Activated CD8-positive, alpha-beta memory T cell treated with anti-CD3 and anti-CD28 coated beads, Interleukin-2, amount 10 ng/mL, durations not matched to agents 7 days and 5 days (primary cell): Measurements from ENCODE around the gene MBD3L2. TPM values are rescaled to one million over a fixed set of nuclear protein-coding genes. Genes with fewer than 3 reads are reported as not detected.
"Not testable (repeated sequence)": the region's sequence is repeated elsewhere in the genome, so short reads cannot be mapped to it uniquely, and the experiment has no call there.

Experiments used
- ATAC-seq: fragments of 150-1000 bp; cut with Tn5 transposase; one replicate; pipeline ENCODE4 v1.10.0; 2021; ENCODE audit warnings: moderate library complexity
- CTCF ChIA-PET: fragments of 350-600 bp; sonication (Branson Sonifier 250); formaldehyde crosslinking; loops from one replicate; lab custom pipeline; 2021; ENCODE audit warnings: antibody characterized with exemption; lab: Charles Lee
- DNase-seq: peaks from one replicate; pipeline ENCODE4 v3.0.0-alpha.2; 2020
- H3K27ac Mint-ChIP-seq: one replicate; pipeline ENCODE4 v1.8.0; 2021; ENCODE audit warnings: mild to moderate bottlenecking, mixed read lengths
- H3K27me3 Mint-ChIP-seq: one replicate; pipeline ENCODE4 v1.8.0; 2021; ENCODE audit warnings: mixed read lengths
- H3K36me3 Mint-ChIP-seq: one replicate; pipeline ENCODE4 v1.8.0; 2021; ENCODE audit warnings: mild to moderate bottlenecking, mixed read lengths
- H3K4me1 Mint-ChIP-seq: one replicate; pipeline ENCODE4 v1.8.0; 2021; ENCODE audit warnings: mixed read lengths
- H3K4me3 Mint-ChIP-seq: one replicate; pipeline ENCODE4 v1.8.0; 2021; ENCODE audit warnings: mild to moderate bottlenecking, moderate library complexity, mixed read lengths
- H3K9me3 Mint-ChIP-seq: one replicate; pipeline ENCODE4 v1.8.0; 2022; ENCODE audit warnings: low read depth, mixed read lengths
- total RNA-seq, 2 experiments: library from RNA; stranded (reverse); gene quantifications; one replicate each; pipeline ENCODE4 v1.2.3, GENCODE V29; 2021

The MBD3L2 gene
- total RNA-seq, 2 experiments from 2014 or later: not detected

GRCh38 chr19:7040079-7040478, 9.0 kb upstream of the MBD3L2 start, which contains the start of gene MBD3L4:
Gene MBD3L4, minus strand, starts transcription at chr19:7040179. Its CDS starts 35 bp downstream, at chr19:7040144.
- H3K27me3 Mint-ChIP-seq, ATAC-seq, H3K27ac Mint-ChIP-seq, H3K9me3 Mint-ChIP-seq, DNase-seq, H3K4me1 Mint-ChIP-seq, H3K36me3 Mint-ChIP-seq, CTCF ChIA-PET, H3K4me3 Mint-ChIP-seq: not testable (repeated sequence)

GRCh38 chr19:7041563-7041962, 7.6 kb upstream of the MBD3L2 start:
- H3K4me3 Mint-ChIP-seq: not testable (repeated sequence)

GRCh38 chr19:7051421-7051820, 2.3 kb downstream of the MBD3L2 start:
- H3K36me3 Mint-ChIP-seq, H3K4me1 Mint-ChIP-seq, H3K27me3 Mint-ChIP-seq, H3K9me3 Mint-ChIP-seq, DNase-seq, ATAC-seq, CTCF ChIA-PET, H3K4me3 Mint-ChIP-seq, H3K27ac Mint-ChIP-seq: not testable (repeated sequence)

More at GRCh38 chr19:7041563-7041962, 7.6 kb upstream of the MBD3L2 start:
- H3K36me3 Mint-ChIP-seq, H3K9me3 Mint-ChIP-seq, DNase-seq, H3K4me1 Mint-ChIP-seq, ATAC-seq, H3K27ac Mint-ChIP-seq, CTCF ChIA-PET, H3K27me3 Mint-ChIP-seq: not testable (repeated sequence)

- H3K4me3 Mint-ChIP-seq, H3K36me3 Mint-ChIP-seq, H3K27me3 Mint-ChIP-seq, CTCF ChIA-PET, H3K9me3 Mint-ChIP-seq, DNase-seq, H3K27ac Mint-ChIP-seq, H3K4me1 Mint-ChIP-seq: not testable (repeated sequence)
- ATAC-seq: peak; percentile 33
Measured at GRCh38 chr19:7052896-7053295, 3.8 kb downstream of the MBD3L2 start.

GRCh38 chr19:7054635-7055368, 5.7 kb downstream of the MBD3L2 start:
- H3K4me3 Mint-ChIP-seq, H3K4me1 Mint-ChIP-seq, H3K9me3 Mint-ChIP-seq, H3K36me3 Mint-ChIP-seq, H3K27ac Mint-ChIP-seq, H3K27me3 Mint-ChIP-seq, CTCF ChIA-PET, ATAC-seq, DNase-seq: not testable (repeated sequence)

GRCh38 chr19:7055679-7056078, 6.6 kb downstream of the MBD3L2 start:
- H3K27me3 Mint-ChIP-seq, DNase-seq, H3K36me3 Mint-ChIP-seq, H3K4me1 Mint-ChIP-seq, ATAC-seq, CTCF ChIA-PET, H3K4me3 Mint-ChIP-seq, H3K27ac Mint-ChIP-seq, H3K9me3 Mint-ChIP-seq: not testable (repeated sequence)

- H3K4me3 Mint-ChIP-seq, ATAC-seq, H3K4me1 Mint-ChIP-seq, H3K27me3 Mint-ChIP-seq, H3K36me3 Mint-ChIP-seq, DNase-seq, H3K27ac Mint-ChIP-seq, CTCF ChIA-PET, H3K9me3 Mint-ChIP-seq: not testable (repeated sequence)
Measured at GRCh38 chr19:7056371-7056770, 7.2 kb downstream of the MBD3L2 start.

- DNase-seq, H3K36me3 Mint-ChIP-seq, CTCF ChIA-PET, H3K27ac Mint-ChIP-seq, ATAC-seq, H3K4me3 Mint-ChIP-seq, H3K27me3 Mint-ChIP-seq, H3K9me3 Mint-ChIP-seq, H3K4me1 Mint-ChIP-seq: not testable (repeated sequence)
Measured at GRCh38 chr19:7058576-7058975, 9.5 kb downstream of the MBD3L2 start, which contains the start of gene MBD3L3. Gene MBD3L3, minus strand, starts transcription at chr19:7058676. Its CDS starts 71 bp downstream, at chr19:7058605.

GRCh38 chr19:7059977-7060376, 10.9 kb downstream of the MBD3L2 start:
- H3K4me1 Mint-ChIP-seq, H3K9me3 Mint-ChIP-seq, CTCF ChIA-PET, H3K27ac Mint-ChIP-seq, H3K27me3 Mint-ChIP-seq, H3K4me3 Mint-ChIP-seq, DNase-seq, ATAC-seq, H3K36me3 Mint-ChIP-seq: not testable (repeated sequence)

- ATAC-seq (peak; percentile 23), DNase-seq (no peak)
- H3K27ac Mint-ChIP-seq: no peak overlapping the region
- no peak overlapping the region for H3K4me3 Mint-ChIP-seq
- no peaks in the 10 kb centered on the region for H3K4me1 Mint-ChIP-seq
- H3K27me3 Mint-ChIP-seq: no peaks in the 10 kb centered on the region
- no peaks in the 10 kb centered on the region for H3K9me3 Mint-ChIP-seq
- CTCF ChIA-PET: no interaction called here
- H3K36me3 Mint-ChIP-seq: no peaks in the 10 kb centered on the region
Measured at GRCh38 chr19:7063339-7063738, 14.2 kb downstream of the MBD3L2 start.

GRCh38 chr19:7063764-7064418, 14.8 kb downstream of the MBD3L2 start:
- H3K27ac Mint-ChIP-seq: no peak overlapping the region
- H3K4me3 Mint-ChIP-seq: no peak overlapping the region
- CTCF ChIA-PET: no interaction called here
- ATAC-seq (peak; percentile 47), DNase-seq (no peak)
- no peaks in the 10 kb centered on the region for H3K27me3 Mint-ChIP-seq
- peaks cover 2% of the 10 kb centered on the region for H3K4me1 Mint-ChIP-seq
- no peaks in the 10 kb centered on the region for H3K36me3 Mint-ChIP-seq
- H3K9me3 Mint-ChIP-seq: no peaks in the 10 kb centered on the region

GRCh38 chr19:7067122-7067521, 18.0 kb downstream of the MBD3L2 start:
- DNase-seq, CTCF ChIA-PET, H3K9me3 Mint-ChIP-seq, ATAC-seq, H3K4me3 Mint-ChIP-seq, H3K27ac Mint-ChIP-seq, H3K27me3 Mint-ChIP-seq: not testable (repeated sequence)
- Mint-ChIP-seq H3K36me3 (peaks cover 14% of the 10 kb centered on the region), H3K4me1 (peaks cover 18% of the 10 kb centered on the region)

- H3K36me3 Mint-ChIP-seq: peaks cover 20% of the 10 kb centered on the region
- no peak for ATAC-seq
Measured at GRCh38 chr19:7067716-7068115, 18.6 kb downstream of the MBD3L2 start.

GRCh38 chr19:7068599-7068998, 19.5 kb downstream of the MBD3L2 start:
- no peak for ATAC-seq
- H3K4me1 Mint-ChIP-seq: peaks cover 22% of the 10 kb centered on the region
- H3K27ac Mint-ChIP-seq: peak overlapping the region; percentile 75
- H3K36me3 Mint-ChIP-seq: peaks cover 27% of the 10 kb centered on the region
- no peaks in the 10 kb centered on the region for H3K27me3 Mint-ChIP-seq
- CTCF ChIA-PET: interaction anchor here (0.5 to 2.7 kb wide), 5 partner anchors 31 to 281 kb away, joined by 3 to 11 read pairs (median 3); no protein-coding TSS in a partner anchor
- H3K9me3 Mint-ChIP-seq: peaks cover 5% of the 10 kb centered on the region
- peak overlapping the region; percentile 94 for H3K4me3 Mint-ChIP-seq
- DNase-seq: no peak

More at GRCh38 chr19:7067716-7068115, 18.6 kb downstream of the MBD3L2 start:
- Mint-ChIP-seq H3K9me3 (peaks cover 5% of the 10 kb centered on the region), H3K4me1 (peaks cover 22% of the 10 kb centered on the region), H3K27me3 (no peaks in the 10 kb centered on the region), H3K4me3 (no peak overlapping the region), H3K27ac (no peak overlapping the region)
- CTCF ChIA-PET: no interaction called here
- no peak for DNase-seq
